IMR-90 (cell line): ENCODE measurements around the gene ATRNL1.

Source experiments
- BHLHE40 ChIP-seq: fragments of 150-350 bp; IDR thresholded peaks from 2 replicates; pipeline ENCODE4 v1.6.1; 2016; ENCODE audit warnings: mild to moderate bottlenecking, low read depth, low read length
- CHD1 ChIP-seq: IDR thresholded peaks from 2 replicates; pipeline ENCODE4 v1.6.1; 2012; ENCODE audit warnings: low read depth, low read length, improper control_type of control experiment
- CTCF ChIP-seq: conservative IDR thresholded peaks from 2 replicates; pipeline ENCODE4 v1.5.1; 2012; ENCODE audit warnings: mild to moderate bottlenecking, low read depth, low read length, improper control_type of control experiment
- ELK1 ChIP-seq: fragments of 150-350 bp; IDR thresholded peaks from 2 replicates; pipeline ENCODE4 v1.6.1; 2016; ENCODE audit warnings: low read depth, mild to moderate bottlenecking, low read length, moderate library complexity, borderline replicate concordance
- FOS ChIP-seq: fragments of 150-350 bp; IDR thresholded peaks from 2 replicates; pipeline ENCODE4 v1.6.1; 2016; ENCODE audit warnings: low read depth, low read length
- MAFK ChIP-seq: IDR thresholded peaks from 2 replicates; pipeline ENCODE4 v1.6.1; 2012; ENCODE audit warnings: low read depth, low read length, improper control_type of control experiment
- MAZ ChIP-seq: IDR thresholded peaks from 2 replicates; pipeline ENCODE4 v1.6.1; 2012; ENCODE audit warnings: low read depth, mild to moderate bottlenecking, low read length, improper control_type of control experiment, moderate library complexity, borderline replicate concordance
- MXI1 ChIP-seq: IDR thresholded peaks from 2 replicates; pipeline ENCODE4 v1.6.1; 2012; ENCODE audit warnings: low read depth, mild to moderate bottlenecking, low read length, moderate library complexity, borderline replicate concordance
- POLR2A ChIP-seq: IDR thresholded peaks from 2 replicates; pipeline ENCODE4 v1.6.1; 2012; ENCODE audit warnings: mild to moderate bottlenecking, low read depth, low read length
- RAD21 ChIP-seq: IDR thresholded peaks from 2 replicates; pipeline ENCODE4 v1.6.1; 2012; ENCODE audit warnings: low read length, improper control_type of control experiment
- RCOR1 ChIP-seq: IDR thresholded peaks from 2 replicates; pipeline ENCODE4 v1.6.1; 2012; ENCODE audit warnings: mild to moderate bottlenecking, low read length, improper control_type of control experiment; ENCODE audit not compliant: insufficient replicate concordance
- RFX5 ChIP-seq: IDR thresholded peaks from 2 replicates; pipeline ENCODE4 v1.8.0; 2012; ENCODE audit warnings: low read depth, mild to moderate bottlenecking, low read length, moderate library complexity
- SMC3 ChIP-seq: fragments of 150-350 bp; IDR thresholded peaks from 2 replicates; pipeline ENCODE4 v1.6.1; 2016; ENCODE audit warnings: low read depth, mild to moderate bottlenecking, antibody characterized with exemption, low read length, moderate library complexity
- USF2 ChIP-seq: fragments of 150-350 bp; IDR thresholded peaks from 2 replicates; pipeline ENCODE4 v1.6.1; 2017; ENCODE audit warnings: mild to moderate bottlenecking, antibody characterized with exemption, low read length, low read depth

GRCh38 chr10:115107830-115108229, 14.7 kb downstream of the ATRNL1 start:
- TF ChIP-seq POLR2A (no peak), CTCF (no peak), MXI1 (no peak), MAZ (no peak), USF2 (no peak), FOS (no peak), SMC3 (no peak), RAD21 (no peak), ELK1 (no peak), BHLHE40 (no peak), RFX5 (no peak), RCOR1 (no peak), MAFK (no peak), CHD1 (no peak)
